GM21528 (cell line): ENCODE measurements around the gene ATP8A2.
"Not testable (repeated sequence)": the region's sequence is repeated elsewhere in the genome, so short reads cannot be mapped to it uniquely, and the experiment has no call there.

Experiments
- ATAC-seq: cut with Tn5 transposase; IDR thresholded peaks from one replicate; pipeline ENCODE4 v1.9.1; 2021; ENCODE audit warnings: mild to moderate bottlenecking, moderate library complexity; ENCODE audit not compliant: unreplicated experiment, low FRiP score

The ATP8A2 gene

DNA sequence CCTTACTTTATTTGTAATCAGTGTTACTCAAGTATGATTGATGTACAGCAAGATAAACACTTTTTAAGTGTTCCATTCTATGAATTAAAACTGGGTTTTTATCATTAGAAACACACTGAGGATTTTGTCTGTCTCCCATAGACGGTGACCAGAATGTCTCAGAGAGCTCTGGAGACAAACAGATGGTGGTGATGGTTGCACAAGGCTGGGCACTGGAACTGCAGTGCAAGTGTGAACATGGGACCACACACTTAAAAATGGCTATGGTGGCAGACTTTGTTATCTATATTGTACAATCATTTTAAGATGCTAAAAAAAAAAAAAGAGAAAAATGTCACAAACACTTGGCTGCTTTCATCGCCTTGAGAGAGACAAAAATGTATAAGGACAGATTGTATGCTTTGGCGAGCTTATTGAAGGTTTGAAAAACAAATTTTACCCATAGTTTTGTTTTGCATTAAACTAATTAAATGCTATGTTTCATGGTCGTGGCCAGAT, 407.1 kb downstream of the ATP8A2 start:
- ATAC-seq, result no peak

DNA sequence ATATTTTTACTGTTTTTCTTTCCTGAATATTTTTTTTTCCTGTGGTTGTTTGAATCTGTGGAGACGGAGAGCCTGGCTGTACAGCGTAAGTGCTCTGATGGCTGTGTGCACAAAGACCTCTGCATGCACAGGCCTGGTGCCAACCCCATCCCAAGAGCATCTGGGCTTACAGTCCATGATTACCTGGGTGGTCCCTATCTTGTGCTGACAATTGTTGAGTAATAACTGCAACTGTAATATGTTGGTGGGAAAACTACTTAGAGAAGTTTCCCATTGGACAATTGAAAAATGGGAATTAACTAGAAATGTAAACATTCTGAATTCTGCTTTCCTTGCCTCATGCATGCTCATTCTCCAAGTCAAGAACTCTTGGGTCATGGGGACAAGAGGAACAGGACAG, 411.3 kb downstream of the ATP8A2 start:
- ATAC-seq, result no peak

DNA sequence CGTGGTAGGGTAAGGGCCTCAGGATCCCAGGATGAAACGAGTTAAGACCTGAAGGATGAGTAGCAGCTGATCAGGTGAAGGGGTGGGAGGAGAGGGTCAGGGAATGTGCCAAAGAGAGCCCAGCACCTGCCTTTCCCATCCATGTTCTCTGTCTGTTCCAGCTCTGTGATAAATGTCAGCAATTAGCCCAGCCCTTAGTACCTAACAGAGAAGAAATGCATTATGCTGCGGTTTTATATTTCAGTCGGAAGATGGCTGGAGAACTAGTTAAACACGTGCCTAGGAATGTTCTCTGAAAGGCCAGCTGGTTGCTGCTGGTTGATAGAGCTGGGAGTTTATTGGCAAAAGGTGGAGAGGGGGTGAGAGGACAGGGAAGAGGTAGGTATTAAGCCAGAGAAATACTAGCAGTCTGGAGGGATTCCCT, 411.8 kb downstream of the ATP8A2 start:
- ATAC-seq, result no peak

DNA sequence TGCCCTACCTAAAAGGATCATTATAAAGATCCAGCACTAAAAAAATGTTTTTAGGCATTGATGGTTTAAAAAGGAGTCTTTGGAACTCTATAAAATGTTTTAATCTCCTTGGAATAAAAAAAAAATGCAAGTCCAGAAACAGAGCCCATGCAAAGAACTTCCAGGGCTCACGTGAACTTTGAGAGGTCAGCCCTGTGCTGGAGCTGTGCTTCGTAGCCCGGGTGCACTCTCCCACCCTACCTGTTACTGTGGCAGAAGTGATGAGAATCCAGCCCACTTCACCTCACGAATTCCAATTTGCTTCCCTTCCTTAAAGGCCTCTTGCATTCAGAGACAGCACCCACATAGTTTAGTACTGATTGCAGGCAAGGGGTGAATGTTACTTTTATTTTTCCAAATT, 412.3 kb downstream of the ATP8A2 start:
- no peak for ATAC-seq

DNA sequence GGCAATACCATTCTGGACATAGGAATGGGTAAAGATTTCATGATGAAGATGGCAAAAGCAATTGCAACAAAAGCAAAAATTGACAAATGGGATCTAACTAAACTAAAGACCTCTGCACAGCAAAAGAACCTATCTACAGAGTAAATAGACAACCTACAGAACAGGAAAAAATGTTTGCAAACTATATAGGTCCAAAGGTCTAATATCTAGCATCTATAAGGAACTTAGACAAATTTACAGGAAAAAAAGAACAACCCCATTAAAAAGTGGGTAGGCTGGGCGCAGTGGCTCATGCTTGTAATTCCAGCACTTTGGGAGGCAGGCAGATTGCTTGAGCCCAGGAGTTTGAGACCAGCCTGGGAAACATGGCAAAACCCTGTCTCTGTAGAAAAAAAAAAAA, 418.4 kb downstream of the ATP8A2 start:
- not testable (repeated sequence) for ATAC-seq

DNA sequence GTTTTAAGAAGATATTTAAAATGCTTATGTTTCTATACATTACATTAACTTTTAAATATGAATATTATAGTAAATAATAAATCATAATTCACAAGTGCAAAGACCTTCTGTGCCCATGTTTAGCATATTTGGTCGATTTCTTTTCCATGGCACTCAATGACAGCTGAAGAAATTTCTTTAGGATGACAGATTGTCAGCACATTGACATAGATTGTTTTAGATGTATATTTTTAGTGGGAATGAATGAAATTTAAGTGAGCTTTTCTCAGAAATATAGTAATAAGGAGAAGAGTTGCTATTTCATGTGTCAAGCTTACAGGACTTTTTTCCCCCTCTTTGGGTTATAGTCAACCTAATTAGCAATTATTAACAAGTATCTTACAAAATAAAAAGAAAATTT, 423.5 kb downstream of the ATP8A2 start:
- ATAC-seq, result no peak

DNA sequence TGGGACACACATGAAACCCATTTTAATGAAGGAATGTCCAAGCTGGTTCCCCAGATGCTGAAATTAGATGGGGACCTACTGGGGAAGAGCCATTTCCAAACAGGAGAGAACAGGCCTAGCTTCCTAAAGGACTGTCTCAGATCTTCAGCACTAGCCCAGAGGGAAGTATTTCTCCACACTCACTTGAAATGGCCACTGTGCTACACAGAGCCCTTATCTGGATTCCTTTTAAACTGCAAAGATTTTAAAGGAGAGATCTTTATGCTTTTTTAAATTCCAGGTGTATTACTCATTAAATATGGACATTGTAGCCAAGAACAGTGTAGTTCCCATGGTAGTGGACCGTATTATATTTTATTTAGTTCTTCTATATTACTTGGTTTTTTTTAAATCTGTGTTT, 424.7 kb downstream of the ATP8A2 start:
- no peak for ATAC-seq

DNA sequence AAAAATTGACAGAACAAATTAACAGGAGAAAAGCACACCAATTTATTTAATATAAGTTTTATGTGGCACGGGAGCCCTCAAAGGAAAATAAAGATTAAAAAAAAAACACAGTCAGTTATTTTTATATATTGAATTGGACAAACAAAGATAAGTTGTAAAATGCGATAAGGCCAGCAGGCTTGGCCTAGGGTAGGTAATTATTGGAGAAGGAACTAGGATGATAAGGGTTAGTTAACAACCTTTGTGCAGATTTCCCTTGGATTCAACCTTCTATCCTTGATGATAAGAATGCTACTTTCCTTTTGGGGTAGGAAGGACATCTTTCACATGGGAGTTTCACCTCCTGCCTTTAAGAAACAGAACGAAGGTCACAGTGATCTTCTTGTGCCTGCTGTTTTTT, 427.2 kb downstream of the ATP8A2 start:
- ATAC-seq, result no peak

DNA sequence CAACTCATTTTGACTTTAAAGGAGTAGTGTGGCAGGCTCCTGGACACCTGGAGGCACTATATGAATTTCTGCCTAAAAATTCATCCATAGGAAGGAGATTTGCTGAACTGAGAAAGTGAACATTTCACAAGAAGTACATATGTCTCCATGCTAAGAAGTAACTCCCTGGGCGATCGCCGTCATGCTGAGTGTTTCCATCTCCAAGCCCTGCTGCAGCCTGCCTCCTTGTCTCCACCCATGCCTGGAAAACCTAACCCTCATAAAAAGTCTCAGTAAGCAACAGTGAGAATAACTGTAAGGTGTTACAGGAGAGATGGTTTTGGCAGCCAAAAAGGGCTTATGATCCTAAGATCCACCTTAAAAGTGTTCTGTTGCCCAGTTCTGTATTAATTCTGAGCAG, 428.7 kb downstream of the ATP8A2 start:
- no peak for ATAC-seq

DNA sequence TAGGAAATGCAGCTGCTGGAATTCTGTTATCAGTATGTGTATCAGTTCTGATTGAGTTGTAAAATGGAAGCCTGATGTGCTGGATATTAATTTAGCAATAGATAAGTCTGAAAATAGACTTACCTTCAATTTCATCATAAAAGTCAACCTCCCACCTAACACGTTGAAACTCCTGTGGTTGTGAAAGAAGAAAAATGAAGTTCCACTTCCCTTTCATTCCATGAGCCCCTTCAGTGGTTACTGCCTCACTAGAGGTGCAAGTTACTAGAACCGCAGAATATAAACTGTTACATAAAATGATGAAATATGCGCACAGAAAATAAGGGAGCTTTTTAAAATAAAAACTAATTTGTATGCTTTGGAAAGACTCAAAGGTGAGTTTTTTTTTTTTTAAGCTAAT, 430.8 kb downstream of the ATP8A2 start:
- ATAC-seq, result no peak

DNA sequence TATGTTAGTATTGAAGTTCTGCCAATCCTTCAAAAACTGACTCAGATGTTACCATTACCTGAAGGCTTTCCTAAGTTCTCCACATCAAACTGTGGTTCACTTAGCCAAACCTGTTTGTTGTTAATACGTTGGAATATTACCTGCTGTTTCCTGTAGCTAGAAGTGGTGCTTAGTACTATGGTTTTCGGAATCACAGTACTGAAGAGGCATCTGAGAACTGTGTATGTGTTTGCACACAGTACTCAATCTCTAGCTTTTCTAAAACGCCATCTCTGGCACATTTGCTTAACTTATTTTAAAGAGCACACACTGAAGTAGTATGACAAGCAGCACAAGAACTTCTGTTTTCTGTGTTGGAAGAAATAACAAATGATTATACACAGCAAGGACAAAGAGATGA, 431.9 kb downstream of the ATP8A2 start:
- no peak for ATAC-seq

DNA sequence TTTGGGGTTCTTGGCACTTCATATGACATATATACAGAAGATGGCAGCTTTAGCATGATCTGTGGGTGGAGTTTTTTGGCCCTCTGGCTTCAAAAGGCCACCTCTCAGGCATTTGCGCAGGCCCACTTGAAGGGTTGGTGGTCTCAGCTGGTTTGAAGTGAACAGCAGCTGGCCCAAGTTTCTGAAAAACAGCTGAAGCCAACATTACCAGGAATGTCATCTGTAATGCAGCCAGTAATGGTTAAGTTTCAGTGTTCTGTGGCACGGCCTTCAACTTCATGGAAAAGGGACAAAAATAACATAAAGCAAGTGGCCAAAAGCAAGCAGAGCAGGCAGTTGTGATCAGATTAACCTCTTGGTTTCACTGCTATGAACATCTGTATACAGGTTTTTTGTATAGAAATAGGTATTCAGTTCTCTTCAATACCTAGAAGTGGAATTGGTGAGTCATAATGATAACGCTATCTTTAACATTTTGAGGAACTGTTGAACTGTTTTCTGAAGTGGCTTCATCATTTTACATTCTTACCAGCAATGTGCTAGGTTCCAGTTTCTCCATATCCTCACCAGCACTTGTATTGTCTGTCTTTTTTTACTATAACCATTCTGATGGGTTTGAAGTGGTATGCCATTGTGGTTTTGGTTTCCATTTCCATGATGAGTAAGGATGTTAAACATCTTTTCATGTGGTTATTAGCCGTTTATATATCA, 434.6 kb downstream of the ATP8A2 start:
- ATAC-seq, result peak; percentile 44

DNA sequence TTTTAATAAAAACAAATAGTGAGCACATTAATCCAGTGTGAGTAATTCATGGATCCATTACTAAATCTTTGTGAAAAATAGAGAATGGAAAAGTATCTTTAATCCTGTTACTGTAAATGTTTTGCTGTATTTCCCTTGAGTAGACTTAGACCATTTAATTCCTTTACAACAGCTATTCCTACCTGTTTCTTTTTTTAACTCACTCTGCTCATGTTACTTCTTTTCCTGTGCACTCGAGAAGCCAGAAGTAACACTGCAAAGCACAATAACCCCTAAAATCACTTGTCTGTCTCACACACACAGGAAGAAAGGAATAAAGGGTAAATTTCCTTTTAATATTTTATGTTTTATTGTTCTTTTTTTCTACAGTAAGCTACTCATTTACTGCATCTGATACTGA, 435.8 kb downstream of the ATP8A2 start:
- no peak for ATAC-seq

DNA sequence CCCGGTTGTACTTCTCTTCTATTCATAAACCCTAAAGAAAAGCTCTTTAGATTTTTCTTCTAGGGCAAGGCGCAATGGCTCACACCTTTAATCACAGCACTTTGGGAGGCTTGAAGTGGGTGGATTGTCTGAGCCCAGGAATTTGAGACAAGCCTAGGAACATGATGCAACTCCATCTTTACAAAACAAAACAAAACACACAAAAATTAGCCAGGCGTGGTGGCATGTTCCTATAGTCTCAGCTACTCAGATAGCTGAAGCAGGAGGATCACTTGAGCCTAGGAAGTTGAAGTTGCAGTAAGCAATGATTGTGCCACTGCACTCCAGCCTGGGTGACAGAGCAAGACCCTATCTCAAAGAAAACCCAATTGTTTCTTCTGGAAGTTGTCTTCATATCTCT, 439.7 kb downstream of the ATP8A2 start:
- no peak for ATAC-seq

DNA sequence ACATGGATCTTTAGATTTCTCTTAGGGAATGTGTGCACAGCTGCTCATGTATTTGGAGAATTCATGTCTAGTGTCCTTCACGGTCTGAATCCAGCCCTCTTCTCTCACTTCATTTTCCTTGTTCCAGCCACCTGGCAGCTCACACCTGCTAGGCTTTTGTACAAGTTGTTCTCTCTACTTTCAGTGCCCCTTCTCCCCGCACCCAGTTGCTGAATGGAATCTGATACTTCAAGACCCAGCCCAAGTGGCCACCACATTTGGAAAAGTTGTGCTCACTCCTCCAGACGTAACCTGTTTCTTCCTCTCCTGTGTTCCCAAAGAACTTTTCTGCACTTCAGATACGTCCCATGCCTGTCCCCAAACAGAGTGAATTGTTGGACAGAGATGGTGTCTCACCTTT, 444.5 kb downstream of the ATP8A2 start:
- no peak for ATAC-seq

DNA sequence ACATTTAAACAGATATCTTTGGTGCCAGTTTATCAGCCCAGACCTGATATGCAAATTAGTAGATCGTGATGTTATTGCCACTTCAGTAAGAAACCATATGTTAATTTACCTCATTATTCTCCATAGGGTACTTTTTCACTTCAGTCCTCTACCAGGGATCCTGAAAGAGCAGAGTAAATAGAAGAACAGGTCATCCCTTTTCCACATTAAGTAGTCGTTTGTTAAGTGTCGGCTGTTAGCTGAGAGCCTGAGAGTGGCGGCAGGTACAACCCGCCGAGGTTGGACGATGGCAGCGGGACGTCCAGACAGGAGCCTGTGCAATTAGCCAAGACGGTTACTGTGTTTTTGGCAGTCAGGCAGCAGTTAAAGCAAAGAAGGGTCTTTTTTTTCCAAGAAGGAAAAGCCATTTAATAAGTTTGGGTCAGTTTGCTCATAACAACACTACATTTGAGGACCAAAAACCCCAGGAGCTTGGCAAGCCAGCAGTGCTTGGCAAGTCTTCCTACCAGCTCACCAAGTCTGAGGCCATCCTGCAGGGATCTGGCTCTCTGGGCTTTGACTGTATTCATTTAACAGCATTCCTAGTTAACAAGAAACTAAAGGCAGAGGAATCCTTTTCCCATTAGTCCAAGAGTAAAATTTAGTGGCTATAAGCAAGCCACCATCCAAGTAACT, 448.2 kb downstream of the ATP8A2 start:
- no peak for ATAC-seq

DNA sequence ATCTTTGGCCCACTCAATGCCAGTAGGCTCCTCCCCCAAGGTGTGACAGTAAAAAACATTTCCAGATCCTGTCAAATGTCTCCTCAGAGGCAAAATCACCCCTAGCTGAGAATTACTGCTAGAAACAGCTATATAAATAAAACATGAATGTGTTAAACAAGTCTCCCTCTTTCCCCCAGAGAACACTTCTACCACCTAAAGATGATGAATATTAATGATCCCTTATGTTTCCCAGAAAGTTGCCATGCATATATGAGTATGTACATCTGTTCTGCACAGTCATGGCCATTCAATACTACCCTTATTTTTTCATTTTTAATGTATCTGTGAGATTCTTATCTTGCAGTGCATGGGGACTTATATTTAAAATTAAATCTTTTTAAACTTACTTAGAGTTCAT, 450.0 kb downstream of the ATP8A2 start:
- ATAC-seq, result no peak

DNA sequence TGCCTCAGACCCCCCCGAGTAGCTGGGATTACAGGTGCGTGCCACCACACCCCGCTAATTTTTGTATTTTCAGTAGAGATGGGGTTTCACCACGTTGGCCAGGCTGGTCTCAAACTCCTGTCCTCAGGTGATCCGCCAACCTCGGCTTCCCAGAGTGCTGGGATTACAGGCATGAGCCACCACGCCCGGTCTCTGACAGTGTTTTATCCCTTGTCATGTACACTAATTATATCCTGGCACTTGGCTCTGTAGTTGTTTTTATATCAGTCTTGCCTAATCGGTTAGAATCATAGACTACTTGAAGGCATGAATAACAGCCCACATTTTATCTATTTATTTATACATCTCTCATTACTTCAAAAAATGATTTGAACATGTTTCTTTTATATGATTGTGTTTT, 455.4 kb downstream of the ATP8A2 start:
- ATAC-seq, result not testable (repeated sequence)

DNA sequence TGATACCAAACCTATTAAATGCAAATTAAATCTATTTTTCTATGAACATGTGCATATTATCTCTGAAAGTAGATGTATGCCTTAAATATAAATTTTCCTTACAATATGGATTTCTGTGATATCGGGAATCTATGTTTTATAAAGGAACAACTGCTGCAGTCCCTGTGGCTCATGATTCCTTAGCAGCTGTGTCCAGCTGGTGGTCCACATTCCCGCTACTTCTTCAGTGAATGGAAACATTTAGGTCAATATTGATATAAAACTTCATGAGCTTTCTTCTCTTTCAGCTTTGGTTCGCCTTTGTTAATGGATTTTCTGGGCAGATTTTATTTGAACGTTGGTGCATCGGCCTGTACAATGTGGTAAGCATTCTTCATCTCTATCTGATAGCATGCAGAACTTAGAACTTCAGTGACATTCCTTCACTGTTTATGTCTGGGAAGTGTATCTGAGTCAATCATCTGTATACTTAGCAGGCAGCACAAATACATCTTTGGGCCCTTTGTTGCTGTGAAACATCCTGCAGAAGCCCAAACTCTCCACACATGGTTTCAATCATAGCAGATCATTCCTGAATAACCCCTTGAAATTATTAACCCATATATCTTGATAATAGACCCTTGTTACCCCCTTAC, 456.2 kb downstream of the ATP8A2 start:
- no peak for ATAC-seq

DNA sequence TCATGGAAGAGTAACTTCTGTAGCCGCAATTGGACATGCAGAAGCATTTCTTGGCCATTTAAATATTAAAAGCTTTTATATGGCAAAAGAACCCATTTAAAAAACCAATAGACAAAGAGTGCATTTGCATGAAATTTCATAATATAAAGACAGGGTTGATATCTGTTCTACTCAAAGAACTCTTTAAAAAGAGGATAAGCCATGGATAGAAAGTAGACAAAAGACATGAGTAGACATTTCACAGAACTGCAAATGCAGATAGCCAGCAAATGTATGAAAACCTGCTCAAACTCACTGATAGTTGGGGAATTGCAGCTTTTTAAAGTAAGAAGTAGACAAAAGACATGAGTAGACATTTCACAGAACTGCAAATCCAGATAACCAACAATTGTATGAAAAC, 462.0 kb downstream of the ATP8A2 start:
- no peak for ATAC-seq

DNA sequence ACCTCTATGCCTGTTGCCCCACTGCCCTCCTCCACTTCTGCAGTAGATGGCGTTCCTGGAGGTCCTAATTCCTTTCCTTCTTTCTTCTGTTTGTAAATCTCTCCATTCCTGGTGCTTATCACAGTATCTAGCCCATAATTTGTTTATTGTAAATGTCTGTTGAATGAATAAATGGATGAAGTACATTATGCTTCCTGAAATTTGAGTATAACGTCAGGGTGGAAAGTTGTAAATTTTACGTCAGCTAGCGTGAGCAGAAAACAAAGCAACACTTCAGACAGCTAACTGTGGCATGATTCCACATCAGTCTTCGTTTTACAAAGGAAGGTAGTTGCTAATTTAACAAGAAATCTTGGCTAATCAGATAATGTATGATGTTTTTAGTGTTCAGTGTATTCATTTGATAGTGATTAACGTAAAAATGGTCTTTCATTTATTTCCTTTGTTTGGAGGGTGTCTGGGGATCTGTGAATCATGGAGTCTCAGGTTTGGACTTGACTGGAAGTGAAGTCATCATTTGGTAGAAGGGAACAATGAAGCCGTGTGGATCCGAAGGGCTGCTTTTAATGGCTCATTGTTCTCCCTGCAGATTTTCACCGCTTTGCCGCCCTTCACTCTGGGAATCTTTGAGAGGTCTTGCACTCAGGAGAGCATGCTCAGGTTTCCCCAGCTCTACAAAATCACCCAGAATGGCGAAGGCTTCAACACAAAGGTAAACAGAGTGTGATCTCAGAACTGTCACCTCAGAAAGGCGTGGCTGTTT, 465.0 kb downstream of the ATP8A2 start:
- ATAC-seq, result no peak
